HL-60 (cell line): ENCODE measurements around the gene CPED1.

Source experiments
- DNase-seq, 2 experiments: peaks; one replicate each; pipeline ENCODE4 v3.0.0-alpha.2; 2010 to 2020; ENCODE audit warnings: low read depth in 1 of 2, low spot score in 1 of 2
- H3K27ac ChIP-seq: fragments of 250-450 bp; sonication (Bioruptor Pico); replicated peaks from 2 replicates; pipeline ENCODE4 v1.5.1; 2020; ENCODE audit warnings: mild to moderate bottlenecking, moderate library complexity
- H3K27me3 ChIP-seq: fragments of 250-450 bp; sonication (Bioruptor Pico); 2 replicates; pipeline ENCODE4 v1.5.1; 2021; ENCODE audit warnings: mild to moderate bottlenecking, moderate library complexity; ENCODE audit not compliant: insufficient read depth, poor library complexity, severe bottlenecking
- H3K4me3 ChIP-seq: replicated peaks from 2 replicates; pipeline ENCODE4 v1.5.1; 2011; ENCODE audit warnings: mild to moderate bottlenecking, control low read depth, low read length; ENCODE audit not compliant: insufficient read depth
- GABPA ChIP-seq: IDR thresholded peaks from 2 replicates; pipeline ENCODE4 v1.6.1; 2012; ENCODE audit warnings: low read depth
- POLR2AphosphoS5 ChIP-seq: IDR thresholded peaks from 2 replicates; pipeline ENCODE4 v1.6.1; 2012; ENCODE audit warnings: low read depth
- SPI1 ChIP-seq: IDR thresholded peaks from 2 replicates; pipeline ENCODE4 v1.6.1; 2012; ENCODE audit warnings: low read depth, mild to moderate bottlenecking, borderline replicate concordance
- TF ChIP-seq, protein P1 (sequence below): IDR thresholded peaks from one replicate; pipeline ENCODE4 v1.5.1; 2011; ENCODE audit warnings: low read length, control low read depth, inconsistent platforms; ENCODE audit not compliant: insufficient read depth
- TF ChIP-seq, protein P2 (sequence below): IDR thresholded peaks from 2 replicates; pipeline ENCODE4 v1.6.1; 2012; ENCODE audit warnings: low read depth; ENCODE audit not compliant: insufficient replicate concordance

The CPED1 gene

DNA sequence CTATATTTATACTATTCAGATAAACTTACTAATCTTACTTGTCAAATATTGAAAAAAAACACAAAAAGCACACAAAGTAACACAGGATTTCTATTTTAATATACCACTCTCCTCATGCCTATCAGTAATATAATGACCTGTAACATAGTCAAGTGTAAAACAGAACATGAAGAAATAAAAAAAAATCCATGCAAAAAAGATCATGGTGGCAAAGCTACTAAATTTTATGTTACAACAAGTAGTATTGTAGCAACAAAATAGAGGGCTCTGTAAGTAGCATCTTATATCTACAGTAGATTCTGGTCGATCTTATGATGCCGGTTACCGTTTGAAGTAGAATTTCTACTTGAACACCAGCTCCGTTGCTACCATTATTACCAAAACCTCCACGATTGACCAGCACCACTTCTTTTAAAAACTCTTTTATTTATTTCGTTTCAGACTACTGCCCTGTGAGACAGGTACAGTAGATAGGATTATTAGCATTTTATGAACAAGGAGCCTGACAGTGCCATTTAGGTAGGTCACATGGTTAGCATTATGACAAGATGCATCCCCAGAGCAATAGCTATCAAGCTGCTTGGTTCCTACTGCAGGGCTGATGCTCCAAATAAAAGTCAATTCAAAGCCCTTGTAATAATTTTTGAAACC is 2.1 kb downstream of the CPED1 start:
- no peak overlapping the region for H3K4me3 ChIP-seq

DNA sequence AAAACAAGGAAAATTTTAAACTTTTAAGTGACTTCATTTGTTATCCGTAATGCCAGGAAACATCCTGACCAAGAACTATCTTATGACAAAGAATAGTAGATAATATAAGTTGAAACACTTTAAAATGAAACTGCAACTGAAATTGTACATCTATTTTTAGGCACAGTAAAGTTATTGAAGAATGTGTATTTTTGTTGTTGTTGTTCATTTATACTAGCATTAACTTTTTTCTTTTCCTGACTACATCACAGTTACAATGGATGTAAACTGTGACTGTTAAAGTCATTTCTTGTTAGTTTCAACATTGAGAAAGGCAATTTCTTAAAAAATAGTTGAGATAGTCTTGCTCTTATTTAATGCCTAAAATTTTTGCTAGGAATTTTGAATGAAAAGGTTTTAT is 2.6 kb downstream of the CPED1 start:
- DNase-seq: no peak
- Histone ChIP-seq H3K27ac (no peak overlapping the region), H3K27me3 (no peaks in the 10 kb centered on the region), H3K4me3 (no peak overlapping the region)
- TF ChIP-seq, protein P1, sequence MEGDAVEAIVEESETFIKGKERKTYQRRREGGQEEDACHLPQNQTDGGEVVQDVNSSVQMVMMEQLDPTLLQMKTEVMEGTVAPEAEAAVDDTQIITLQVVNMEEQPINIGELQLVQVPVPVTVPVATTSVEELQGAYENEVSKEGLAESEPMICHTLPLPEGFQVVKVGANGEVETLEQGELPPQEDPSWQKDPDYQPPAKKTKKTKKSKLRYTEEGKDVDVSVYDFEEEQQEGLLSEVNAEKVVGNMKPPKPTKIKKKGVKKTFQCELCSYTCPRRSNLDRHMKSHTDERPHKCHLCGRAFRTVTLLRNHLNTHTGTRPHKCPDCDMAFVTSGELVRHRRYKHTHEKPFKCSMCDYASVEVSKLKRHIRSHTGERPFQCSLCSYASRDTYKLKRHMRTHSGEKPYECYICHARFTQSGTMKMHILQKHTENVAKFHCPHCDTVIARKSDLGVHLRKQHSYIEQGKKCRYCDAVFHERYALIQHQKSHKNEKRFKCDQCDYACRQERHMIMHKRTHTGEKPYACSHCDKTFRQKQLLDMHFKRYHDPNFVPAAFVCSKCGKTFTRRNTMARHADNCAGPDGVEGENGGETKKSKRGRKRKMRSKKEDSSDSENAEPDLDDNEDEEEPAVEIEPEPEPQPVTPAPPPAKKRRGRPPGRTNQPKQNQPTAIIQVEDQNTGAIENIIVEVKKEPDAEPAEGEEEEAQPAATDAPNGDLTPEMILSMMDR: no peak
- TF ChIP-seq SPI1 (no peak), GABPA (no peak), POLR2AphosphoS5 (no peak)
- TF ChIP-seq, protein P2, sequence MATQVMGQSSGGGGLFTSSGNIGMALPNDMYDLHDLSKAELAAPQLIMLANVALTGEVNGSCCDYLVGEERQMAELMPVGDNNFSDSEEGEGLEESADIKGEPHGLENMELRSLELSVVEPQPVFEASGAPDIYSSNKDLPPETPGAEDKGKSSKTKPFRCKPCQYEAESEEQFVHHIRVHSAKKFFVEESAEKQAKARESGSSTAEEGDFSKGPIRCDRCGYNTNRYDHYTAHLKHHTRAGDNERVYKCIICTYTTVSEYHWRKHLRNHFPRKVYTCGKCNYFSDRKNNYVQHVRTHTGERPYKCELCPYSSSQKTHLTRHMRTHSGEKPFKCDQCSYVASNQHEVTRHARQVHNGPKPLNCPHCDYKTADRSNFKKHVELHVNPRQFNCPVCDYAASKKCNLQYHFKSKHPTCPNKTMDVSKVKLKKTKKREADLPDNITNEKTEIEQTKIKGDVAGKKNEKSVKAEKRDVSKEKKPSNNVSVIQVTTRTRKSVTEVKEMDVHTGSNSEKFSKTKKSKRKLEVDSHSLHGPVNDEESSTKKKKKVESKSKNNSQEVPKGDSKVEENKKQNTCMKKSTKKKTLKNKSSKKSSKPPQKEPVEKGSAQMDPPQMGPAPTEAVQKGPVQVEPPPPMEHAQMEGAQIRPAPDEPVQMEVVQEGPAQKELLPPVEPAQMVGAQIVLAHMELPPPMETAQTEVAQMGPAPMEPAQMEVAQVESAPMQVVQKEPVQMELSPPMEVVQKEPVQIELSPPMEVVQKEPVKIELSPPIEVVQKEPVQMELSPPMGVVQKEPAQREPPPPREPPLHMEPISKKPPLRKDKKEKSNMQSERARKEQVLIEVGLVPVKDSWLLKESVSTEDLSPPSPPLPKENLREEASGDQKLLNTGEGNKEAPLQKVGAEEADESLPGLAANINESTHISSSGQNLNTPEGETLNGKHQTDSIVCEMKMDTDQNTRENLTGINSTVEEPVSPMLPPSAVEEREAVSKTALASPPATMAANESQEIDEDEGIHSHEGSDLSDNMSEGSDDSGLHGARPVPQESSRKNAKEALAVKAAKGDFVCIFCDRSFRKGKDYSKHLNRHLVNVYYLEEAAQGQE: no peak

More for the DNA sequence above, 2.1 kb downstream of the CPED1 start:
- DNase-seq: no peak
- no peak overlapping the region for H3K27ac ChIP-seq
- no peaks in the 10 kb centered on the region for H3K27me3 ChIP-seq
- no peak for TF ChIP-seq SPI1
- TF ChIP-seq, protein P1: no peak
- TF ChIP-seq POLR2AphosphoS5: no peak
- TF ChIP-seq GABPA: no peak
- TF ChIP-seq, protein P2: no peak

DNA sequence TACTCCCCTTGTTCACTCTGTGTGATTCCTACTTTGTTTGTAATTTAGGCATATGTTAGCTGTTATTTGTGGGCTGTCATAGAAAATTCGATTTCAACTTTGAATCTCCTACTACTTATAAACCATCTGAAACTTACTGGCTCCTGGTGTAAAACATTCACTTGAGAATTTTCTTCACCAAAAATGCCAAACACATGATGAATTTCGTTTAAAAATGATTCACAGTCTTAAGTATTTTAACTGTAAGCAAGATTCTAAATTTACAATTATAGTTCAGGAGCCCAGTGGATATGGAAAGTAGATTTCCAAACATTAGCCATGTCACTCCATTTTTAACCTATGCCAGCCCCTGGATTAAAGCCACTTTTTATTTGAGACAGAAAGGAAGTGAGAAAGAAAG is 3.1 kb downstream of the CPED1 start:
- TF ChIP-seq, protein P1: no peak
- TF ChIP-seq GABPA (no peak), POLR2AphosphoS5 (no peak), SPI1 (no peak)
- TF ChIP-seq, protein P2: no peak
- H3K27me3 ChIP-seq: no peaks in the 10 kb centered on the region
- no peak overlapping the region for H3K4me3 ChIP-seq
- DNase-seq: no peak
- H3K27ac ChIP-seq: no peak overlapping the region
